ENCODE results near the gene AOC1.

GRCh38 chr7:150910996-150911422 is 58.7 kb downstream of the AOC1 start:
- TF ChIP-seq ZFP3 (CRISPR knock-in tag; IDR thresholded peaks at IDR 0.05) = no peak
- TF ChIP-seq BACH2 (CRISPR knock-in tag; IDR thresholded peaks at IDR 0.05; ENCODE audit: borderline replicate concordance) = no peak
- TF ChIP-seq, protein P1, sequence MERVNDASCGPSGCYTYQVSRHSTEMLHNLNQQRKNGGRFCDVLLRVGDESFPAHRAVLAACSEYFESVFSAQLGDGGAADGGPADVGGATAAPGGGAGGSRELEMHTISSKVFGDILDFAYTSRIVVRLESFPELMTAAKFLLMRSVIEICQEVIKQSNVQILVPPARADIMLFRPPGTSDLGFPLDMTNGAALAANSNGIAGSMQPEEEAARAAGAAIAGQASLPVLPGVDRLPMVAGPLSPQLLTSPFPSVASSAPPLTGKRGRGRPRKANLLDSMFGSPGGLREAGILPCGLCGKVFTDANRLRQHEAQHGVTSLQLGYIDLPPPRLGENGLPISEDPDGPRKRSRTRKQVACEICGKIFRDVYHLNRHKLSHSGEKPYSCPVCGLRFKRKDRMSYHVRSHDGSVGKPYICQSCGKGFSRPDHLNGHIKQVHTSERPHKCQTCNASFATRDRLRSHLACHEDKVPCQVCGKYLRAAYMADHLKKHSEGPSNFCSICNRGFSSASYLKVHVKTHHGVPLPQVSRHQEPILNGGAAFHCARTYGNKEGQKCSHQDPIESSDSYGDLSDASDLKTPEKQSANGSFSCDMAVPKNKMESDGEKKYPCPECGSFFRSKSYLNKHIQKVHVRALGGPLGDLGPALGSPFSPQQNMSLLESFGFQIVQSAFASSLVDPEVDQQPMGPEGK (CRISPR knock-in tag; IDR thresholded peaks at IDR 0.05; ENCODE audit: borderline replicate concordance) = no peak
- no peak for TF ChIP-seq ISL1 (CRISPR knock-in tag; IDR thresholded peaks at IDR 0.05)
- no peak for TF ChIP-seq RARB (CRISPR knock-in tag; IDR thresholded peaks at IDR 0.05)
- TF ChIP-seq ARNTL (CRISPR knock-in tag; IDR thresholded peaks at IDR 0.05; ENCODE audit: borderline replicate concordance, low read depth) = no peak
- TF ChIP-seq CREB5 (CRISPR knock-in tag; IDR thresholded peaks at IDR 0.05; ENCODE audit: low read depth) = no peak
- TF ChIP-seq TSHZ2 (CRISPR knock-in tag; IDR thresholded peaks at IDR 0.05) = no peak
- TF ChIP-seq GLIS3 (CRISPR knock-in tag; IDR thresholded peaks at IDR 0.05) = no peak
- TF ChIP-seq ZFP30 (CRISPR knock-in tag; IDR thresholded peaks at IDR 0.05) = no peak
- TF ChIP-seq POU6F1 (CRISPR knock-in tag; IDR thresholded peaks at IDR 0.05; ENCODE audit: borderline replicate concordance, low read depth) = no peak
- TF ChIP-seq ZNF70 (CRISPR knock-in tag; IDR thresholded peaks at IDR 0.05) = no peak
- TF ChIP-seq OSR1 (CRISPR knock-in tag; IDR thresholded peaks at IDR 0.05) = no peak
- TF ChIP-seq TCF4 (CRISPR knock-in tag; IDR thresholded peaks at IDR 0.05; ENCODE audit: borderline replicate concordance) = no peak
